ENCODE measurements around the gene MEIG1.

DNA sequence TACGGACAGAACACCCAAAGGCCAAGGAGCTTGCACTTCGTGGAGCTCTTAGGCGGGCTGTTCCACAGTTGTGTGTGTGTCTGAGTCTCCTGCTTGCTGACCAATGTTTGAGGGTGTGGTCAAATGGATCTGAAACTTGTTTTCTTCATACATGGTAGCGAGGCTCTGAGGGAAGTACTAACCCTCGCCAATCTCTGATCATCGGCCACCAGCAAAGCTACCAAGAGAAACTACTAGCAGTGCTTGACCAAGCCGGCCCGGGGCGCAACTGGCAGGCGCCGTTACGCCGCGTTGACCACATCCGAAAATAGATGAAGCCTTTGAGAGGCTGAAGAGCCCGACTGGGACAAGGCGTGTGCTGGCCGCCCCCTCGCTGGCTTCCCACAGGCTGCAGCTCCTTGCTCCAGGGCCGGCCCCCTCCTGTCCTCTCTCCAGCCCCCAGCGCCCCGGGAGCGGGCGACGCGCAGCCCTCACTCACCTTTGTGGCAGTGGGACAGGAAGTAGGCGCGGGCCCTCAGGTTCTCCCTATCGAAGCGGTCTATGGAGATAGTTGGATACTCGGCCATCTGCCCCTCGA, 5.7 kb upstream of the MEIG1 start:
- TF ChIP-seq, protein P1, sequence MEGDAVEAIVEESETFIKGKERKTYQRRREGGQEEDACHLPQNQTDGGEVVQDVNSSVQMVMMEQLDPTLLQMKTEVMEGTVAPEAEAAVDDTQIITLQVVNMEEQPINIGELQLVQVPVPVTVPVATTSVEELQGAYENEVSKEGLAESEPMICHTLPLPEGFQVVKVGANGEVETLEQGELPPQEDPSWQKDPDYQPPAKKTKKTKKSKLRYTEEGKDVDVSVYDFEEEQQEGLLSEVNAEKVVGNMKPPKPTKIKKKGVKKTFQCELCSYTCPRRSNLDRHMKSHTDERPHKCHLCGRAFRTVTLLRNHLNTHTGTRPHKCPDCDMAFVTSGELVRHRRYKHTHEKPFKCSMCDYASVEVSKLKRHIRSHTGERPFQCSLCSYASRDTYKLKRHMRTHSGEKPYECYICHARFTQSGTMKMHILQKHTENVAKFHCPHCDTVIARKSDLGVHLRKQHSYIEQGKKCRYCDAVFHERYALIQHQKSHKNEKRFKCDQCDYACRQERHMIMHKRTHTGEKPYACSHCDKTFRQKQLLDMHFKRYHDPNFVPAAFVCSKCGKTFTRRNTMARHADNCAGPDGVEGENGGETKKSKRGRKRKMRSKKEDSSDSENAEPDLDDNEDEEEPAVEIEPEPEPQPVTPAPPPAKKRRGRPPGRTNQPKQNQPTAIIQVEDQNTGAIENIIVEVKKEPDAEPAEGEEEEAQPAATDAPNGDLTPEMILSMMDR (IDR thresholded peaks at IDR 0.05): 0 out of 2 replicates have a peak, but pooled peaks have one; percentile 5
- no peak for TF ChIP-seq ZFX (IDR thresholded peaks at IDR 0.05; ENCODE audit: borderline replicate concordance)

Measured in 22Rv1 (cell line).